GM23338 (cell line): ENCODE results near the gene VMP1.

Experiments
- CREB1 ChIP-seq: fragments of 250-450 bp; sonication (Bioruptor Pico); IDR thresholded peaks from 2 replicates; pipeline ENCODE4 v1.5.0; 2020; ENCODE audit warnings: low read depth, mild to moderate bottlenecking, moderate library complexity
- EZH2 ChIP-seq: fragments of 200-600 bp; sonication (generic); IDR thresholded peaks from one replicate; pipeline ENCODE4 v1.8.0; 2017; ENCODE audit warnings: antibody characterized with exemption, mild to moderate bottlenecking, low read depth; ENCODE audit not compliant: unreplicated experiment
- EZH2phosphoT487 ChIP-seq: fragments of 200-600 bp; sonication (generic); IDR thresholded peaks from one replicate; pipeline ENCODE4 v1.8.1; 2018; ENCODE audit warnings: antibody characterized with exemption; ENCODE audit not compliant: unreplicated experiment
- JUNB ChIP-seq: IDR thresholded peaks from one replicate; pipeline ENCODE4 v1.6.1; 2016; ENCODE audit warnings: antibody characterized with exemption; ENCODE audit not compliant: unreplicated experiment
- POLR2AphosphoS5 ChIP-seq: IDR thresholded peaks from 2 replicates; pipeline ENCODE4 v1.6.1; 2016; ENCODE audit warnings: antibody characterized with exemption, low read depth
- STAT1 ChIP-seq: IDR thresholded peaks from one replicate; pipeline ENCODE4 v1.6.1; 2016; ENCODE audit warnings: antibody characterized with exemption; ENCODE audit not compliant: unreplicated experiment
- ZNF331 ChIP-seq: fragments of 250-450 bp; sonication (Bioruptor Pico); IDR thresholded peaks from 2 replicates; pipeline ENCODE4 v1.5.0; 2020; ENCODE audit warnings: low read depth, mild to moderate bottlenecking, moderate library complexity
- TF ChIP-seq, protein P1 (sequence below), 2 experiments: fragments of 200-600 bp in 1 of 2; sonication (generic) in 1 of 2; conservative IDR thresholded peaks; 2 replicates each; pipeline versions ENCODE4 v1.5.1 to v1.6.1; 2016 to 2017; ENCODE audit warnings: antibody characterized with exemption in 2 of 2, low read depth in 2 of 2, mild to moderate bottlenecking in 2 of 2, moderate library complexity in 1 of 2
- TF ChIP-seq, protein P2 (sequence below): IDR thresholded peaks from one replicate; pipeline ENCODE4 v1.6.1; 2018; ENCODE audit warnings: antibody characterized with exemption; ENCODE audit not compliant: unreplicated experiment
- TF ChIP-seq, protein P3 (sequence below): IDR thresholded peaks from 2 replicates; pipeline ENCODE4 v1.6.1; 2016; ENCODE audit warnings: antibody characterized with exemption

DNA sequence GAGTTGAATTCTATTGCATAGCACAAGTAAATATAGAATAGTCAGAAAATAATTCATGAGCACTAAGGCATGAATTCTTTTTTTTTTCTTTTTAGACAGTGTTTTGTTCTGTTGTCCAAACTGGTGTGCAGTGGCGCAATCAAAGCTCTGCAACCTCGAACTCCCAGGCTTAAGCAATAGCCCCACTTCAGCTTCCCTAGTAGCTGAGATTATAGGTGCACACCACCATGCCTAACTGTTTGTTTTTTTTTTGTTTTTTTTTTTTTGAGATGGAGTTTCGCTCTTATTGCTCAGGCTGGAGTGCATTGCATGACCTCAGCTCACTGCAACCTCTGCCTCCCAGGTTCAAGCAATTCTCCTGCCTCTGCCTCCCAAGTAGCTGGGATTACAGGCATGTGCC, 168.7 kb downstream of the VMP1 start:
- TF ChIP-seq, protein P1, sequence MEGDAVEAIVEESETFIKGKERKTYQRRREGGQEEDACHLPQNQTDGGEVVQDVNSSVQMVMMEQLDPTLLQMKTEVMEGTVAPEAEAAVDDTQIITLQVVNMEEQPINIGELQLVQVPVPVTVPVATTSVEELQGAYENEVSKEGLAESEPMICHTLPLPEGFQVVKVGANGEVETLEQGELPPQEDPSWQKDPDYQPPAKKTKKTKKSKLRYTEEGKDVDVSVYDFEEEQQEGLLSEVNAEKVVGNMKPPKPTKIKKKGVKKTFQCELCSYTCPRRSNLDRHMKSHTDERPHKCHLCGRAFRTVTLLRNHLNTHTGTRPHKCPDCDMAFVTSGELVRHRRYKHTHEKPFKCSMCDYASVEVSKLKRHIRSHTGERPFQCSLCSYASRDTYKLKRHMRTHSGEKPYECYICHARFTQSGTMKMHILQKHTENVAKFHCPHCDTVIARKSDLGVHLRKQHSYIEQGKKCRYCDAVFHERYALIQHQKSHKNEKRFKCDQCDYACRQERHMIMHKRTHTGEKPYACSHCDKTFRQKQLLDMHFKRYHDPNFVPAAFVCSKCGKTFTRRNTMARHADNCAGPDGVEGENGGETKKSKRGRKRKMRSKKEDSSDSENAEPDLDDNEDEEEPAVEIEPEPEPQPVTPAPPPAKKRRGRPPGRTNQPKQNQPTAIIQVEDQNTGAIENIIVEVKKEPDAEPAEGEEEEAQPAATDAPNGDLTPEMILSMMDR (conservative IDR thresholded peaks at IDR 0.05; ENCODE audit: low read depth in 2 of 2) = no peak
- TF ChIP-seq JUNB (no peak), POLR2AphosphoS5 (no peak), EZH2 (no peak), EZH2phosphoT487 (no peak), STAT1 (no peak), ZNF331 (CRISPR knock-in tag) (no peak), CREB1 (CRISPR knock-in tag) (no peak)
- TF ChIP-seq, protein P2, sequence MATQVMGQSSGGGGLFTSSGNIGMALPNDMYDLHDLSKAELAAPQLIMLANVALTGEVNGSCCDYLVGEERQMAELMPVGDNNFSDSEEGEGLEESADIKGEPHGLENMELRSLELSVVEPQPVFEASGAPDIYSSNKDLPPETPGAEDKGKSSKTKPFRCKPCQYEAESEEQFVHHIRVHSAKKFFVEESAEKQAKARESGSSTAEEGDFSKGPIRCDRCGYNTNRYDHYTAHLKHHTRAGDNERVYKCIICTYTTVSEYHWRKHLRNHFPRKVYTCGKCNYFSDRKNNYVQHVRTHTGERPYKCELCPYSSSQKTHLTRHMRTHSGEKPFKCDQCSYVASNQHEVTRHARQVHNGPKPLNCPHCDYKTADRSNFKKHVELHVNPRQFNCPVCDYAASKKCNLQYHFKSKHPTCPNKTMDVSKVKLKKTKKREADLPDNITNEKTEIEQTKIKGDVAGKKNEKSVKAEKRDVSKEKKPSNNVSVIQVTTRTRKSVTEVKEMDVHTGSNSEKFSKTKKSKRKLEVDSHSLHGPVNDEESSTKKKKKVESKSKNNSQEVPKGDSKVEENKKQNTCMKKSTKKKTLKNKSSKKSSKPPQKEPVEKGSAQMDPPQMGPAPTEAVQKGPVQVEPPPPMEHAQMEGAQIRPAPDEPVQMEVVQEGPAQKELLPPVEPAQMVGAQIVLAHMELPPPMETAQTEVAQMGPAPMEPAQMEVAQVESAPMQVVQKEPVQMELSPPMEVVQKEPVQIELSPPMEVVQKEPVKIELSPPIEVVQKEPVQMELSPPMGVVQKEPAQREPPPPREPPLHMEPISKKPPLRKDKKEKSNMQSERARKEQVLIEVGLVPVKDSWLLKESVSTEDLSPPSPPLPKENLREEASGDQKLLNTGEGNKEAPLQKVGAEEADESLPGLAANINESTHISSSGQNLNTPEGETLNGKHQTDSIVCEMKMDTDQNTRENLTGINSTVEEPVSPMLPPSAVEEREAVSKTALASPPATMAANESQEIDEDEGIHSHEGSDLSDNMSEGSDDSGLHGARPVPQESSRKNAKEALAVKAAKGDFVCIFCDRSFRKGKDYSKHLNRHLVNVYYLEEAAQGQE = no peak
- TF ChIP-seq, protein P3, sequence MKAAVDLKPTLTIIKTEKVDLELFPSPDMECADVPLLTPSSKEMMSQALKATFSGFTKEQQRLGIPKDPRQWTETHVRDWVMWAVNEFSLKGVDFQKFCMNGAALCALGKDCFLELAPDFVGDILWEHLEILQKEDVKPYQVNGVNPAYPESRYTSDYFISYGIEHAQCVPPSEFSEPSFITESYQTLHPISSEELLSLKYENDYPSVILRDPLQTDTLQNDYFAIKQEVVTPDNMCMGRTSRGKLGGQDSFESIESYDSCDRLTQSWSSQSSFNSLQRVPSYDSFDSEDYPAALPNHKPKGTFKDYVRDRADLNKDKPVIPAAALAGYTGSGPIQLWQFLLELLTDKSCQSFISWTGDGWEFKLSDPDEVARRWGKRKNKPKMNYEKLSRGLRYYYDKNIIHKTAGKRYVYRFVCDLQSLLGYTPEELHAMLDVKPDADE = no peak
